Osteoblast (primary cell): ENCODE measurements around the gene NELFB. TPM values are rescaled to one million over a fixed set of nuclear protein-coding genes. Genes with fewer than 3 reads are reported as not detected.

Experiments
- DNase-seq: peaks from one replicate; pipeline ENCODE4 v3.0.0; 2011; ENCODE audit warnings: low spot score, mixed read lengths; ENCODE audit not compliant: insufficient read length; ENCODE audit errors: missing footprints
- H2AFZ ChIP-seq: 2 replicates; pipeline ENCODE4 v1.6.0; 2011; ENCODE audit warnings: mild to moderate bottlenecking, low read length
- H3K27ac ChIP-seq: 2 replicates; pipeline ENCODE4 v1.5.1; 2011; ENCODE audit warnings: mild to moderate bottlenecking, low read depth, low read length, moderate library complexity
- H3K27me3 ChIP-seq: 2 replicates; pipeline ENCODE4 v1.6.0; 2012; ENCODE audit warnings: mild to moderate bottlenecking, control low read depth, inconsistent platforms, low read length, moderate library complexity; ENCODE audit not compliant: insufficient read depth
- H3K36me3 ChIP-seq: 2 replicates; pipeline ENCODE4 v1.5.1; 2011; ENCODE audit warnings: mild to moderate bottlenecking, low read length, control low read depth, moderate library complexity; ENCODE audit not compliant: insufficient read depth
- H3K4me1 ChIP-seq: 2 replicates; pipeline ENCODE4 v1.5.1; 2011; ENCODE audit warnings: mild to moderate bottlenecking, low read length, control low read depth, moderate library complexity; ENCODE audit not compliant: insufficient read depth
- H3K4me2 ChIP-seq: 2 replicates; pipeline ENCODE4 v1.6.0; 2011; ENCODE audit warnings: mild to moderate bottlenecking, low read length; ENCODE audit not compliant: insufficient read depth
- H3K4me3 ChIP-seq: fragments of 200-600 bp; sonication (generic); 3 replicates; pipeline ENCODE4 v1.5.1; 2012; ENCODE audit warnings: mild to moderate bottlenecking, low read length, inconsistent platforms; ENCODE audit not compliant: insufficient read depth
- H3K79me2 ChIP-seq: 2 replicates; pipeline ENCODE4 v1.6.0; 2012; ENCODE audit warnings: mild to moderate bottlenecking, low read length, control low read depth, inconsistent platforms; ENCODE audit not compliant: insufficient read depth
- H3K9me3 ChIP-seq: 2 replicates; pipeline ENCODE4 v1.5.1; 2011; ENCODE audit warnings: low read depth, low read length, control low read depth
- H4K20me1 ChIP-seq: 2 replicates; pipeline ENCODE4 v1.6.0; 2012; ENCODE audit warnings: mild to moderate bottlenecking, low read length, control low read depth; ENCODE audit not compliant: insufficient read depth
- CTCF ChIP-seq: IDR thresholded peaks from 2 replicates; pipeline ENCODE4 v1.5.1; 2011; ENCODE audit warnings: mild to moderate bottlenecking, low read depth, low read length, moderate library complexity; ENCODE audit errors: extremely low read depth
- total RNA-seq: library from RNA; depleted of rRNA; stranded (reverse); fragments of >200 nt; gene quantifications from 2 replicates; pipeline ENCODE4 v1.2.3, GENCODE V29; 2012

NELFB gene
- total RNA-seq, 1 donor: 47.4 TPM

DNA sequence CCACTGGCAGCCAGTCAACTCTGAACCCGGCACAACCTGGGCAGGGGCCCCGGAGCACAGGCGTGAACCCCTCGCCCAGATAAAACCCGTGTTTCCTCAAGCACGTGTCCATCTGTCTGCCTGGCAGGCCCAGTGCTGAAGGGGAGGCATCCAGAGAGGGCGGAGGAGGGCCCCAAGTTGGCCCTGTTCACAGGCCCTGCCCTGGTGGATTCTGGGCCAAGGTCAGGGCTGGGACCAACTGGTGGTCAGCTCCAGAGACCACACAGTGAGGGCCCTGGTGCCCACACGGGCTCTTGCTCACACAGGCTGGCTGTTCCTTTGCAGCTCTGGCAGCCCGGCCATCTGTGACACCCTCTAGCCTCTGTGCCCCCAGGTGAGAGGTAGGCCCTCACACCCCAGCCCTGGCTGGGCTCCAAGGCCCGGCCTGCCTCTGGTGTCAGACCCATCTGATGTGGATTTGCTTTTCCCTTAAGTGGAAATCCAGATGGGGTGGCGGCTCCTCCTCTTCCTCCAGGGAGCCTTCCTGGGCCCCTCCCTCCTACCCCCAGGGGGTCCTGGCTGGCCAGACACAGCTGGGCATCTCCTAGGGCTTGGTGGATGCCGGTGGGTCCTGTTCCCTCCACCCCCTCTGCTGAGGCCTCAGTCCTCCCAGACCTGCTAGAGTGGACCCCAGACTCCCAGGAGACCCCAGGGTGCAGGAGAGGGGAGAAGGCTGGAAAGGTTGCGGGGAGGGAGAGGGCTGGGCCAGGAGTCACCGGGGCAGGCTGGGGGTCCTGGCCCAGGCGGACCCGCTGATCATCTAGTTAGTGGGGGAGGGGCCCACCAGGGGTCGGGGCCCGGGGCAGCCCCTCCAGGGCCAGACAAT lies 4.6 kb upstream of the NELFB start:
- Histone ChIP-seq H3K4me1 (peaks cover 4% of the 10 kb centered on the region), H4K20me1 (no peaks in the 10 kb centered on the region), H3K9me3 (no peaks in the 10 kb centered on the region), H3K27ac (no peak overlapping the region), H2AFZ (no peak overlapping the region), H3K36me3 (no peaks in the 10 kb centered on the region), H3K4me3 (no peak overlapping the region), H3K27me3 (peaks cover 5% of the 10 kb centered on the region), H3K79me2 (peaks cover 3% of the 10 kb centered on the region), H3K4me2 (no peak overlapping the region)
- DNase-seq: peak; percentile 81
- no peak for TF ChIP-seq CTCF

GRCh38 chr9:137251194-137251461 lies 4.0 kb upstream of the NELFB start, which contains the start of gene STPG3:
STPG3 (plus strand) TSS chr9:137251286; CDS start chr9:137251287, 1 bp downstream.
- peaks cover 4% of the 10 kb centered on the region for H4K20me1 ChIP-seq
- no peak within 1 kb of the TSS for H3K4me2 ChIP-seq
- no peaks in the 10 kb centered on the region for H3K9me3 ChIP-seq
- peaks cover 5% of the 10 kb centered on the region for H3K27me3 ChIP-seq
- peaks cover 9% of the 10 kb centered on the region for H3K4me1 ChIP-seq
- H3K36me3 ChIP-seq: no peaks in the 10 kb centered on the region
- TF ChIP-seq CTCF: no peak
- peaks cover 8% of the 10 kb centered on the region for H3K79me2 ChIP-seq
- no peak within 1 kb of the TSS for H3K27ac ChIP-seq
- H2AFZ ChIP-seq: no peak within 1 kb of the TSS
- H3K4me3 ChIP-seq: no peak within 1 kb of the TSS
- peak; percentile 92 for DNase-seq

GRCh38 chr9:137251490-137252268 lies 3.4 kb upstream of the NELFB start:
- H4K20me1 ChIP-seq: peaks cover 10% of the 10 kb centered on the region
- H3K27me3 ChIP-seq: peaks cover 5% of the 10 kb centered on the region
- DNase-seq: peak; percentile 88
- H2AFZ ChIP-seq: no peak overlapping the region
- no peak overlapping the region for H3K4me2 ChIP-seq
- no peak overlapping the region for H3K4me3 ChIP-seq
- peaks cover 3% of the 10 kb centered on the region for H3K36me3 ChIP-seq
- H3K27ac ChIP-seq: no peak overlapping the region
- H3K9me3 ChIP-seq: no peaks in the 10 kb centered on the region
- H3K4me1 ChIP-seq: peaks cover 13% of the 10 kb centered on the region
- no peak for TF ChIP-seq CTCF
- peaks cover 14% of the 10 kb centered on the region for H3K79me2 ChIP-seq
